Activated T-cell treated with anti-CD3 and anti-CD28 coated beads for 48 hours (primary cell): ENCODE results near the gene TMEM209.
"Not testable (repeated sequence)": the region's sequence is repeated elsewhere in the genome, so short reads cannot be mapped to it uniquely, and the experiment has no call there.

ENCODE experiments used
- DNase-seq: peaks from one replicate; pipeline ENCODE4 v3.0.0-alpha.2; 2020; ENCODE audit warnings: low read depth

Gene TMEM209

DNA sequence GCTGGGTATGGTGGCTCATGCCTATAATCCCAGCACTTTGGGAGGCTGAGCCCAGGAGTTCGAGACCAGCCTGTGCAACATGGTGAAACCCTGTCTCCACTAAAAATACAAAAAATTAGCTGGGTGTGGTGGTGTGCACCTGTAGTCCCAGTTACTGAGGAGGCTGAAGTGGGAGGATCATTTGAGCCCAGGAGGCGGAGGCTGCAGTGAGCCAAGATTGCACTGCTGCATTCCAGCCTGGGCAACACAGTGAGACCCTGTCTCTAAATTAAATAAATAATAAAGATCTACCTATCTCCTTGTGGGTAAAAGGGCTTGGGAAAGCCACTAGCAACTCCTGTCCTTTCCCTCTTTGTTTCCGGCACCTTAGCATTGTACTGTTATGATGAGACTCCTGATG lies 78.4 kb downstream of the TMEM209 start:
- DNase-seq = not testable (repeated sequence)

- DNase-seq = no peak
These were observed 80.5 kb downstream of the TMEM209 start for GRCh38 chr7:130124711-130125110.

GRCh38 chr7:130123501-130123900 lies 81.7 kb downstream of the TMEM209 start:
- no peak for DNase-seq

GRCh38 chr7:130118801-130119200 lies 86.4 kb downstream of the TMEM209 start:
- no peak for DNase-seq

DNA sequence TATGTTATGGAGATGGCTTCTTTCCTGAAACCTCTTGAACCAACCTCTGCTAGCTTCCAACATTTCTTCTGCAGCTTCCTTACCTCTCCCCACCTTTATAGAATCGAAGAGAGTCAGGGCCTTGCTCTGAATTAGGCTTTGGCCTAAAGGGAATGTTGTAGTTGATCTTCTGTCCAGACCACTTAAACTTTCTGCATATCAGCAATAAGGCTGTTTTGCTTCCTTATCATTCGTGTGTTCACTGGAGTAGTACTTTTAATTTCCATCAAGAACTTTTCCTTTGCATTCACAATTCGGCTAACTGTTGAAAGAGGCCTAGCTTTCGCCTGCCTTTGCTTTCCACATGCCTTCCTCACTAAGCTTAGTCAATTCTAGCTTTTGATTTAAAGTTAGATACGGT lies 86.9 kb downstream of the TMEM209 start:
- no peak for DNase-seq

GRCh38 chr7:130114776-130115175 lies 90.4 kb downstream of the TMEM209 start:
- DNase-seq = no peak
